Upper lobe of left lung (tissue), 6 donors: ENCODE measurements around the gene RNFT2. TPM values are rescaled to one million over a fixed set of nuclear protein-coding genes. Genes with fewer than 3 reads are reported as not detected.

Source experiments
- ATAC-seq, 2 donors: fragments of 200-7000 bp; cut with Tn5 transposase; one replicate each; pipeline ENCODE4 v1.9.1; 2022; ENCODE audit warnings: mild to moderate bottlenecking in 2 of 2, moderate library complexity in 2 of 2; ENCODE audit not compliant: low FRiP score in 2 of 2
- DNase-seq, 2 donors: peaks; one replicate each; pipeline ENCODE4 v3.0.0-alpha.2; 2019 to 2020
- H3K27ac ChIP-seq, 4 donors: fragments of 200-600 bp; sonication (generic); one replicate each; pipeline ENCODE4 v1.5.1; 2016 to 2019
- H3K27me3 ChIP-seq, 4 donors: fragments of 200-600 bp; sonication (generic); one replicate each; pipeline ENCODE4 v1.5.1; 2017 to 2019
- H3K36me3 ChIP-seq, 4 donors: fragments of 200-600 bp; sonication (generic); one replicate each; pipeline ENCODE4 v1.5.1; 2016 to 2019
- H3K4me1 ChIP-seq, 4 donors: fragments of 200-600 bp; sonication (generic); one replicate each; pipeline ENCODE4 v1.5.1; 2018 to 2019
- H3K4me3 ChIP-seq, 4 donors: fragments of 200-600 bp; sonication (generic); one replicate each; pipeline ENCODE4 v1.5.1; 2017 to 2019; ENCODE audit warnings: mild to moderate bottlenecking in 2 of 4, moderate library complexity in 1 of 4
- H3K9me3 ChIP-seq, 4 donors: fragments of 200-600 bp; sonication (generic); one replicate each; pipeline ENCODE4 v1.5.1; 2018 to 2019
- EP300 ChIP-seq, 4 donors: sonication (generic); formaldehyde crosslinking; IDR thresholded peaks; one replicate each; pipeline ENCODE4 v1.5.1; 2017; ENCODE audit warnings: antibody characterized with exemption in 4 of 4, control low read depth in 2 of 4
- POLR2A ChIP-seq, 4 donors: fragments of 450-650 bp; IDR thresholded peaks; one replicate each; pipeline ENCODE4 v1.5.1; 2016 to 2017; ENCODE audit warnings: antibody characterized with exemption in 4 of 4, mild to moderate bottlenecking in 2 of 4
- POLR2AphosphoS5 ChIP-seq, 2 donors: sonication (generic); formaldehyde crosslinking; IDR thresholded peaks; one replicate each; pipeline ENCODE4 v1.5.1; 2017; ENCODE audit warnings: antibody characterized with exemption in 2 of 2
- WGBS, 2 donors: methylation state at CpG; one replicate each; pipeline ENCODE4 v1.1.5; 2017 to 2018; 5-methylcytosine and 5-hydroxymethylcytosine counted together
- total RNA-seq, 6 donors: library from RNA; depleted of rRNA in 4 of 6; stranded (reverse); fragments of >200 nt in 4 of 6; gene quantifications; one replicate each; pipeline versions ENCODE4 v1.1.0 to v1.2.1, GENCODE V29; 2016 to 2021
- TF ChIP-seq, protein P1 (sequence below), 6 experiments: fragments of 450-650 bp in 4 of 6; fragments of 200-600 bp in 2 of 6; sonication (generic) in 2 of 6; IDR thresholded peaks; one replicate each; pipeline ENCODE4 v1.5.1; 2016 to 2019; ENCODE audit warnings: antibody characterized with exemption in 6 of 6
- donor health status: DM: no; HTN: no; CAD: no; lungs with moderate emphysema.
- donor health status: DM: no; HTN: yes; CAD: no; lungs with severe emphysema.

The RNFT2 gene
- total RNA-seq, 6 donors from 2014 or later: 0.91 to 4.8 (median 2.1) TPM

DNA sequence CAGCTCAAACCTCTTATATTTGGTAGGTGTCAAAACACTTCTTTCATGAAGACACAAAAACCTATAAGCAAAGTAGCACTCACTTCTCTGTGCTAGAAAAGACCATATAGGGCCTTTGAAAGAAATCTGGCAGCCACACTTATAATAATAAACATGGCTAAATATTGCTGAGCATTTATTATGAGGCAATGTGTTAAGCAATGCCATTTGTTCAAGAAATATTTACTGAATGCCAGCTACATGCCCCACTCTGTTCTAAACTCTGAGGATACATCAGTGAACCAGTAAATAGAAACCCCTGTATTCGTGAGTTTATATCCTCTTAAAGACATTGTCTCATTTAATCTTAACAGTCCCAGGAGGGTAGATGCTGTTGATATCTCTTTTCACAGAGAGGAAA, 52.0 kb downstream of the RNFT2 start:
- no peak overlapping the region for H3K27ac ChIP-seq
- H3K4me1 ChIP-seq: no peaks in the 10 kb centered on the region
- no peaks in the 10 kb centered on the region for H3K27me3 ChIP-seq
- no peaks in the 10 kb centered on the region for H3K36me3 ChIP-seq
- 70 to 81% methylated on average over 1 of the region's 1 CpG for WGBS, 2 donors
- no peaks in the 10 kb centered on the region for H3K9me3 ChIP-seq
- no peak overlapping the region for H3K4me3 ChIP-seq
- DNase-seq (no peak), ATAC-seq (no peak)
- TF ChIP-seq EP300 (IDR thresholded peaks at IDR 0.05) (no peak), POLR2AphosphoS5 (IDR thresholded peaks at IDR 0.05) (no peak), POLR2A (IDR thresholded peaks at IDR 0.05) (no peak)
- TF ChIP-seq, protein P1, sequence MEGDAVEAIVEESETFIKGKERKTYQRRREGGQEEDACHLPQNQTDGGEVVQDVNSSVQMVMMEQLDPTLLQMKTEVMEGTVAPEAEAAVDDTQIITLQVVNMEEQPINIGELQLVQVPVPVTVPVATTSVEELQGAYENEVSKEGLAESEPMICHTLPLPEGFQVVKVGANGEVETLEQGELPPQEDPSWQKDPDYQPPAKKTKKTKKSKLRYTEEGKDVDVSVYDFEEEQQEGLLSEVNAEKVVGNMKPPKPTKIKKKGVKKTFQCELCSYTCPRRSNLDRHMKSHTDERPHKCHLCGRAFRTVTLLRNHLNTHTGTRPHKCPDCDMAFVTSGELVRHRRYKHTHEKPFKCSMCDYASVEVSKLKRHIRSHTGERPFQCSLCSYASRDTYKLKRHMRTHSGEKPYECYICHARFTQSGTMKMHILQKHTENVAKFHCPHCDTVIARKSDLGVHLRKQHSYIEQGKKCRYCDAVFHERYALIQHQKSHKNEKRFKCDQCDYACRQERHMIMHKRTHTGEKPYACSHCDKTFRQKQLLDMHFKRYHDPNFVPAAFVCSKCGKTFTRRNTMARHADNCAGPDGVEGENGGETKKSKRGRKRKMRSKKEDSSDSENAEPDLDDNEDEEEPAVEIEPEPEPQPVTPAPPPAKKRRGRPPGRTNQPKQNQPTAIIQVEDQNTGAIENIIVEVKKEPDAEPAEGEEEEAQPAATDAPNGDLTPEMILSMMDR (IDR thresholded peaks at IDR 0.05): no peak

DNA sequence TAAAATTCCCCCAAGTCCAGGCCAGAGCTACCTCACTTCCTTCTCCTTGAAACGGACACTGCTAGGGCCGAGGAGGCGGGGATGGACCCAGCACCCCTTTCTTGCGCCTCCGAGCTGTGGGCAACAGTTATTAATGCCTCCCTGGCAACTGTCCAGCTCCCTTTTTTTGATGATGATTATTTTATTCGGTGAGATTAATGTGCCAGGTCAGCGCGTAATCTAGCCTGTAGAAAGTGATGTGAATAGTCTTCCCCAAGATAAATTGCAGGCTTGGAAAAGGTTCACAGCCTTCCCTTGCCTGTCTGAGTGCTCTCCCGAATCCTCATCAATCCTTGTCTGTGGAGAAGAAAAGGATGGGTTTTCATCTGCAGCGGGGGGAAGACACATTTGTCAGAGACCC, 54.3 kb downstream of the RNFT2 start:
- TF ChIP-seq, protein P1 (IDR thresholded peaks at IDR 0.05): no peak
- no peak for TF ChIP-seq POLR2A (IDR thresholded peaks at IDR 0.05)
- TF ChIP-seq EP300 (IDR thresholded peaks at IDR 0.05): no peak
- TF ChIP-seq POLR2AphosphoS5 (IDR thresholded peaks at IDR 0.05): no peak

DNA sequence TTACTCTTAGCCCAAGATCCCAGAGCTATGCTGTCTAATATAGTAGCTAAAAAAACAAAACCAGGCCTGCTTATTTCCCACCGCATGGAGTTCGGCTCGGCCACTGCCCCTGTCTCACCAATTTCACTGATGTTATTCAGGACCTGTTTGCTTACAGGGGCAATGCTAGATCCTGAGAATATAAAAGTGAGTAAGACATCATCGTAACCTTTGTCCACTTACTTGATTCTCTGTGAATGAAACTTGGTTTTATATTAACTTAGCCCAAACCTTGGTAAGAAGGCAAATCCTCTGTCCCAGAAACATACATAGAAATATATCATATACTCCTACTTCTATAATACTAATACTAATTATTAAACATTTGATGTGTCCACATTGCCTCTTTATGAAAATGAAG, 56.6 kb downstream of the RNFT2 start:
- Histone ChIP-seq H3K9me3 (peaks cover 4 to 9% (median 8%) of the 10 kb centered on the region in 4 donors), H3K27me3 (no peaks in the 10 kb centered on the region), H3K36me3 (no peaks in the 10 kb centered on the region), H3K4me3 (no peak overlapping the region), H3K4me1 (no peaks in the 10 kb centered on the region), H3K27ac (no peak overlapping the region)
- no peak for ATAC-seq
- no peak for TF ChIP-seq EP300 (IDR thresholded peaks at IDR 0.05)
- no peak for TF ChIP-seq POLR2A (IDR thresholded peaks at IDR 0.05)
- TF ChIP-seq, protein P1 (IDR thresholded peaks at IDR 0.05): no peak
- TF ChIP-seq POLR2AphosphoS5 (IDR thresholded peaks at IDR 0.05): no peak
- WGBS, 2 donors: 91 to 95% methylated on average over 4 of the region's 4 CpGs
- no peak for DNase-seq

More for the DNA sequence above, 54.3 kb downstream of the RNFT2 start:
- Histone ChIP-seq H3K36me3 (no peaks in the 10 kb centered on the region), H3K4me1 (no peaks in the 10 kb centered on the region), H3K27me3 (no peaks in the 10 kb centered on the region), H3K27ac (no peak overlapping the region), H3K4me3 (no peak overlapping the region), H3K9me3 (no peaks in the 10 kb centered on the region)
- ATAC-seq: no peak
- 81 to 84% methylated on average over 10 of the region's 10 CpGs for WGBS, 2 donors
- no peak for DNase-seq

DNA sequence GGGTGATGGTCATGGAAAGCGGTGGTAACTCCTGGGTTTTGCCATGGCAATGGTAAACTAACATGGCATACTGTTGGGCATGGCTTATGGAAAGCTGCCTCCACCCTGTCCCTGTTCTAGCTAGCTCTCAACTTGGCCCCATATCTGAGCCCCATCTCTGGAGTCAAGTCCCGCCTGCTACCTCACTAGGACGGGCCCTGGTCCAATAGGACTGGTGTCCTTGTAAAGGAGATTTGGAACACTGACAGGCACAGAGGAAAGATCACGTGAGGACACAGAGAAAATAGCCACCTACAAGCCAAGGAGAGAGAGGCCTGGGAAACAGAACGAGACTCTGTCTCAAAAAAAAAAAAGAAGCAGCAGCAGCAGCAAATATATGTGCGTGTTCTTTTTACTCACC, 59.8 kb downstream of the RNFT2 start:
- 94 to 98% methylated on average over 6 of the region's 6 CpGs for WGBS, 2 donors
- ATAC-seq (no peak), DNase-seq (no peak)
- Histone ChIP-seq H3K36me3 (no peaks in the 10 kb centered on the region), H3K4me3 (no peak overlapping the region), H3K27me3 (no peaks in the 10 kb centered on the region), H3K4me1 (no peaks in the 10 kb centered on the region), H3K9me3 (peaks cover 4 to 9% (median 8%) of the 10 kb centered on the region in 4 donors), H3K27ac (no peak overlapping the region)
- TF ChIP-seq EP300 (IDR thresholded peaks at IDR 0.05) (no peak), POLR2A (IDR thresholded peaks at IDR 0.05) (no peak), POLR2AphosphoS5 (IDR thresholded peaks at IDR 0.05) (no peak)
- TF ChIP-seq, protein P1 (IDR thresholded peaks at IDR 0.05): no peak

DNA sequence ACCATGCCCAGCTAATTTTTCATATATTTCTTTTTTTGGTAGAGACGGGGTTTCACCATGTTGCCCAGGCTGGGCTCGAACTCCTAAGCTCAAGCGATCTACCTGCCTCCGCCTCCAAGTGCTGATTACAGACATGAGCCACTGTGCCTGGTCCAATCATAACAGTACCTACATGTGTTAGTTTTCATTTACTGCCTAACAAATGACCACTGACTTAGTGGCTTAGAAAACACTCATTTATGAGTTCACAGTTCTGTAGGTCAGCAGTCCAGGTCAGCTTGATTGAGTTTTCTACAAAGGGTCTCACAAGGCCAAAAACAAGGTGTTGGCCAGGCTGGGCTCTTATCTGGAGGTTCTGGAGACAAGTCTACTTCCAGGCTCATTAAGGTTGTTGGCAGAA, 60.6 kb downstream of the RNFT2 start:
- 91 to 97% methylated on average over 4 of the region's 4 CpGs for WGBS, 2 donors

More for the DNA sequence above, 60.6 kb downstream of the RNFT2 start:
- Histone ChIP-seq H3K27me3 (no peaks in the 10 kb centered on the region), H3K4me1 (no peaks in the 10 kb centered on the region), H3K27ac (no peak overlapping the region), H3K9me3 (peaks cover 4 to 9% (median 8%) of the 10 kb centered on the region in 4 donors), H3K4me3 (no peak overlapping the region), H3K36me3 (no peaks in the 10 kb centered on the region)
- ATAC-seq: no peak
- DNase-seq: no peak
- TF ChIP-seq, protein P1 (IDR thresholded peaks at IDR 0.05): no peak
- TF ChIP-seq POLR2A (IDR thresholded peaks at IDR 0.05) (no peak), EP300 (IDR thresholded peaks at IDR 0.05) (no peak), POLR2AphosphoS5 (IDR thresholded peaks at IDR 0.05) (no peak)
